ENCODE data around the gene ITPR2. TPM values are rescaled to one million over a fixed set of nuclear protein-coding genes. Genes with fewer than 3 reads are reported as not detected.

The ITPR2 gene
- total and polyA plus RNA-seq, 4 donors: 11.7 to 93.3 (median 35.4) TPM

GRCh38 chr12:26610774-26611173 lies 222.2 kb downstream of the ITPR2 start:
- Histone ChIP-seq H3K4me1 (ENCODE audit: control insufficient read depth in 4 of 4, insufficient read depth in 4 of 4, low read length in 3 of 4) (no peaks in the 10 kb centered on the region), H3K9ac (ENCODE audit: low read depth in 1 of 2, low read length in 2 of 2) (no peak overlapping the region), H3K9me3 (ENCODE audit: control insufficient read depth in 4 of 4, low read length in 3 of 4) (no peaks in the 10 kb centered on the region), H3K4me3 (ENCODE audit: low read depth in 1 of 3, low read length in 3 of 3) (no peak overlapping the region), H3K36me3 (ENCODE audit: control insufficient read depth in 4 of 4, insufficient read depth in 3 of 4, low read depth in 1 of 4, low read length in 3 of 4) (peaks cover 0 to 26% (median 5%) of the 10 kb centered on the region in 4 donors), H3K27ac (ENCODE audit: low read depth in 1 of 2, low read length in 2 of 2) (no peak overlapping the region), H3K27me3 (ENCODE audit: control insufficient read depth in 4 of 4, insufficient read depth in 4 of 4, low read length in 3 of 4) (no peaks in the 10 kb centered on the region)
- no peak for DNase-seq (ENCODE audit: low spot score)
- TF ChIP-seq, protein P1, sequence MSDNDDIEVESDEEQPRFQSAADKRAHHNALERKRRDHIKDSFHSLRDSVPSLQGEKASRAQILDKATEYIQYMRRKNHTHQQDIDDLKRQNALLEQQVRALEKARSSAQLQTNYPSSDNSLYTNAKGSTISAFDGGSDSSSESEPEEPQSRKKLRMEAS (IDR thresholded peaks at IDR 0.05): no peak
- TF ChIP-seq RXRA (IDR thresholded peaks at IDR 0.05) (no peak), SP1 (IDR thresholded peaks at IDR 0.05) (no peak), HNF4G (IDR thresholded peaks at IDR 0.05) (no peak), YY1 (IDR thresholded peaks at IDR 0.05) (no peak)
- over 99% methylated on average over 8 of the region's 8 CpGs for WGBS

- peaks cover 0 to 28% (median 5%) of the 10 kb centered on the region in 4 donors for H3K36me3 ChIP-seq (ENCODE audit: control insufficient read depth in 4 of 4, insufficient read depth in 3 of 4, low read depth in 1 of 4, low read length in 3 of 4)
- 90% methylated on average over 1 of the region's 1 CpG for WGBS
- DNase-seq (ENCODE audit: low spot score): no peak
- H3K27ac ChIP-seq (ENCODE audit: low read depth in 1 of 2, low read length in 2 of 2): no peak overlapping the region
- no peak overlapping the region for H3K4me3 ChIP-seq (ENCODE audit: low read depth in 1 of 3, low read length in 3 of 3)
- no peaks in the 10 kb centered on the region for H3K9me3 ChIP-seq (ENCODE audit: control insufficient read depth in 4 of 4, low read length in 3 of 4)
- TF ChIP-seq HNF4G (IDR thresholded peaks at IDR 0.05) (no peak), JUND (IDR thresholded peaks at IDR 0.05) (no peak), EGR1 (IDR thresholded peaks at IDR 0.05; ENCODE audit: low read depth in 2 of 2) (no peak), HNF4A (conservative IDR thresholded peaks at IDR 0.05) (no peak), TAF1 (conservative IDR thresholded peaks at IDR 0.05) (no peak), SP1 (IDR thresholded peaks at IDR 0.05) (no peak), REST (IDR thresholded peaks at IDR 0.05) (no peak), RXRA (IDR thresholded peaks at IDR 0.05) (no peak), ZBTB33 (IDR thresholded peaks at IDR 0.05) (no peak), NR2F2 (IDR thresholded peaks at IDR 0.05) (no peak), YY1 (IDR thresholded peaks at IDR 0.05) (no peak), RAD21 (IDR thresholded peaks at IDR 0.05) (no peak), FOXA1 (IDR thresholded peaks at IDR 0.05) (no peak), CTCF (IDR thresholded peaks at IDR 0.05; ENCODE audit: low read depth, low read length, missing input control) (no peak)
- TF ChIP-seq, protein P2, sequence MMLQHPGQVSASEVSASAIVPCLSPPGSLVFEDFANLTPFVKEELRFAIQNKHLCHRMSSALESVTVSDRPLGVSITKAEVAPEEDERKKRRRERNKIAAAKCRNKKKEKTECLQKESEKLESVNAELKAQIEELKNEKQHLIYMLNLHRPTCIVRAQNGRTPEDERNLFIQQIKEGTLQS (IDR thresholded peaks at IDR 0.05): no peak
- TF ChIP-seq, protein P1 (IDR thresholded peaks at IDR 0.05): no peak
- no peak overlapping the region for H3K9ac ChIP-seq (ENCODE audit: low read depth in 1 of 2, low read length in 2 of 2)
- no peaks in the 10 kb centered on the region for H3K27me3 ChIP-seq (ENCODE audit: control insufficient read depth in 4 of 4, insufficient read depth in 4 of 4, low read length in 3 of 4)
- no peaks in the 10 kb centered on the region for H3K4me1 ChIP-seq (ENCODE audit: control insufficient read depth in 4 of 4, insufficient read depth in 4 of 4, low read length in 3 of 4)
Measured at GRCh38 chr12:26609986-26610385, 223.0 kb downstream of the ITPR2 start.
